ENCODE measurements around the gene PODXL. TPM values are rescaled to one million over a fixed set of nuclear protein-coding genes. Genes with fewer than 3 reads are reported as not detected.

The PODXL gene
- polyA plus RNA-seq, 1 donor from 2014 or later: 4.5 TPM

- H3K27me3 ChIP-seq (ENCODE audit: insufficient read depth, low read depth, low read length): no peaks in the 10 kb centered on the region
- no peak overlapping the region for H3K4me2 ChIP-seq (ENCODE audit: low read length)
- TF ChIP-seq POLR2AphosphoS5 (IDR thresholded peaks at IDR 0.05) (no peak), EP300 (conservative IDR thresholded peaks at IDR 0.05; ENCODE audit: poor library complexity, severe bottlenecking) (no peak), SMC3 (conservative IDR thresholded peaks at IDR 0.05; ENCODE audit: poor library complexity) (no peak), MXI1 (conservative IDR thresholded peaks at IDR 0.05; ENCODE audit: poor library complexity, severe bottlenecking) (no peak), REST (IDR thresholded peaks at IDR 0.05; ENCODE audit: borderline replicate concordance) (no peak), CTCF (IDR thresholded peaks at IDR 0.05; ENCODE audit: poor library complexity, severe bottlenecking) (no peak), TAF1 (IDR thresholded peaks at IDR 0.05; ENCODE audit: low read depth) (no peak), EZH2 (IDR thresholded peaks at IDR 0.05; ENCODE audit: borderline replicate concordance, insufficient read depth, low read length, poor library complexity, severe bottlenecking) (no peak), RAD21 (conservative IDR thresholded peaks at IDR 0.05) (no peak)
- no peaks in the 10 kb centered on the region for H4K20me1 ChIP-seq (ENCODE audit: insufficient read depth)
- H3K27ac ChIP-seq (ENCODE audit: low read length): no peak overlapping the region
- no peaks in the 10 kb centered on the region for H3K36me3 ChIP-seq (ENCODE audit: insufficient read depth, low read length)
- no peaks in the 10 kb centered on the region for H3K9me2 ChIP-seq (ENCODE audit: insufficient read depth, low read length)
- no peak overlapping the region for H3K4me3 ChIP-seq (ENCODE audit: low read length)
- H3F3A ChIP-seq (ENCODE audit: insufficient read depth, low read length, poor library complexity, severe bottlenecking): no peaks in the 10 kb centered on the region
- H3K79me2 ChIP-seq (replicated peaks; ENCODE audit: insufficient read depth, low read length): no peaks in the 10 kb centered on the region
- H3K9ac ChIP-seq (ENCODE audit: low read length): no peak overlapping the region
- no peak overlapping the region for H2AFZ ChIP-seq (ENCODE audit: low read depth, low read length)
- no peaks in the 10 kb centered on the region for H3K9me3 ChIP-seq (ENCODE audit: low read length)
Measured at GRCh38 chr7:131456338-131456737, 100.1 kb downstream of the PODXL start.

- H3K27me3 ChIP-seq (ENCODE audit: insufficient read depth, low read depth, low read length): no peaks in the 10 kb centered on the region
- no peak overlapping the region for H3K9ac ChIP-seq (ENCODE audit: low read length)
- no peaks in the 10 kb centered on the region for H3K36me3 ChIP-seq (ENCODE audit: insufficient read depth, low read length)
- no peak overlapping the region for H3K27ac ChIP-seq (ENCODE audit: low read length)
- no peaks in the 10 kb centered on the region for H4K20me1 ChIP-seq (ENCODE audit: insufficient read depth)
- no peaks in the 10 kb centered on the region for H3F3A ChIP-seq (ENCODE audit: insufficient read depth, low read length, poor library complexity, severe bottlenecking)
- H2AFZ ChIP-seq (ENCODE audit: low read depth, low read length): no peak overlapping the region
- H3K9me2 ChIP-seq (ENCODE audit: insufficient read depth, low read length): no peaks in the 10 kb centered on the region
- no peaks in the 10 kb centered on the region for H3K9me3 ChIP-seq (ENCODE audit: low read length)
- TF ChIP-seq POLR2AphosphoS5 (IDR thresholded peaks at IDR 0.05) (no peak), MXI1 (conservative IDR thresholded peaks at IDR 0.05; ENCODE audit: poor library complexity, severe bottlenecking) (no peak), TAF1 (IDR thresholded peaks at IDR 0.05; ENCODE audit: low read depth) (no peak)
- no peak overlapping the region for H3K4me3 ChIP-seq (ENCODE audit: low read length)
- H3K79me2 ChIP-seq (replicated peaks; ENCODE audit: insufficient read depth, low read length): no peaks in the 10 kb centered on the region
- H3K4me2 ChIP-seq (ENCODE audit: low read length): no peak overlapping the region
Measured at GRCh38 chr7:131455546-131455945, 100.9 kb downstream of the PODXL start.

GRCh38 chr7:131455001-131455400, 101.4 kb downstream of the PODXL start:
- H3K9ac ChIP-seq (ENCODE audit: low read length): no peak overlapping the region
- no peaks in the 10 kb centered on the region for H3K36me3 ChIP-seq (ENCODE audit: insufficient read depth, low read length)
- H2AFZ ChIP-seq (ENCODE audit: low read depth, low read length): no peak overlapping the region
- no peak overlapping the region for H3K4me2 ChIP-seq (ENCODE audit: low read length)
- no peaks in the 10 kb centered on the region for H3F3A ChIP-seq (ENCODE audit: insufficient read depth, low read length, poor library complexity, severe bottlenecking)
- no peaks in the 10 kb centered on the region for H4K20me1 ChIP-seq (ENCODE audit: insufficient read depth)
- no peak overlapping the region for H3K27ac ChIP-seq (ENCODE audit: low read length)
- H3K9me2 ChIP-seq (ENCODE audit: insufficient read depth, low read length): no peaks in the 10 kb centered on the region
- H3K79me2 ChIP-seq (replicated peaks; ENCODE audit: insufficient read depth, low read length): no peaks in the 10 kb centered on the region
- no peak for TF ChIP-seq RAD21 (conservative IDR thresholded peaks at IDR 0.05)
- no peak for TF ChIP-seq CTCF (IDR thresholded peaks at IDR 0.05; ENCODE audit: poor library complexity, severe bottlenecking)
- no peak for TF ChIP-seq SMC3 (conservative IDR thresholded peaks at IDR 0.05; ENCODE audit: poor library complexity)
- no peak for TF ChIP-seq TAF1 (IDR thresholded peaks at IDR 0.05; ENCODE audit: low read depth)
- no peak for TF ChIP-seq POLR2AphosphoS5 (IDR thresholded peaks at IDR 0.05)
- no peak for TF ChIP-seq MXI1 (conservative IDR thresholded peaks at IDR 0.05; ENCODE audit: poor library complexity, severe bottlenecking)
- no peak for TF ChIP-seq EZH2 (IDR thresholded peaks at IDR 0.05; ENCODE audit: borderline replicate concordance, insufficient read depth, low read length, poor library complexity, severe bottlenecking)
- no peak for TF ChIP-seq EP300 (conservative IDR thresholded peaks at IDR 0.05; ENCODE audit: poor library complexity, severe bottlenecking)
- no peak for TF ChIP-seq REST (IDR thresholded peaks at IDR 0.05; ENCODE audit: borderline replicate concordance)
- no peaks in the 10 kb centered on the region for H3K9me3 ChIP-seq (ENCODE audit: low read length)
- no peak overlapping the region for H3K4me3 ChIP-seq (ENCODE audit: low read length)
- H3K27me3 ChIP-seq (ENCODE audit: insufficient read depth, low read depth, low read length): no peaks in the 10 kb centered on the region

Data from neural cell (in vitro differentiated cells).